ENCODE results near the gene SERPINB2.
"Not testable (repeated sequence)": the region's sequence is repeated elsewhere in the genome, so short reads cannot be mapped to it uniquely, and the experiment has no call there.

The SERPINB2 gene

DNA sequence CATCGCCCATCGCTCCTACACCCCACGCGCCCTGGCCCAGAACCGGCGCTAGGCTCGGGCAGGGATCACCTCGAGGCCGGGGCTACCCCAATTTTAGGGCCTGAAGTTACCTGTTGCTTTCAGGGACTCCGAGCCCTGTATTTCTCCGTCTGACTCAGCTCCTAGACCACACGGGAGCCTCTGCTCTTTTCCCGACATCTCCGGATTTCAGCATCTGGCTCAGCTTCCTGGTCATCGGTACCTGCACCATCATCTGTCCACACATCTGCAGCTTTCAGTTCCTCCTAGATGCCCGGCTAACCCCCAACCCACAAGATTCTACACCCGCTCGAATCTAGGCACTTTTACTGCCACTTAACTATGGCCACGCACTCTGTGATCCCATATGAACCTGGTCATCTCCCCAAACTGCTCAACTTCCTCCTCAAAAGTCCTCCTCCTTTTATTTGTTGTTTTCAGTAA, 49.5 kb downstream of the SERPINB2 start:
- DNase-seq (ENCODE audit: low read depth), result no peak

GRCh38 chr18:63940008-63940407, 52.5 kb downstream of the SERPINB2 start:
- no peak for DNase-seq (ENCODE audit: low read depth)

DNA sequence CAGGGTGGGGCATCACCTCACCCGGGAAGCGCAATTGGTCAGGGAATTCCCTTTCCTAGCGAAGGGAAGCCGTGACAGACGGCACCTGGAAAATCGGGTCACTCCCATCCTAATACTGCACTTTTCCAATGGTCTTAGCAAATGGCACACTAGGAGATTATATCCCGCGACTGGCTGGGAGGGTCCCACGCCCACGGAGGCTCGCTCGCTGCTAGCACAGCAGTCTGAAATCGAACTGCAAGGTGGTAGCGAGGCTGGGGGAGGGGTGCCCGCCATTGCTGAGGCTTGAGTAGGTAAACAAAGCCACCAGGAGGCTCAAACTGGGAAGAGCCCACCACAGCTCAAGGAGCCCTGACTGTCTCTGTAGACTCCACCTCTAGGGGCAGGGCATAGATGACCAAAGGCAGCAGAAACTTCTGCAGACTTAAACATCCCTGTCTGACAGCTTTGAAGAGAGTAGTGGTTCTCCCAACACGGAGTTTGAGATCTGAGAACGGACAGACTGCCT, 53.1 kb downstream of the SERPINB2 start:
- DNase-seq (ENCODE audit: low read depth), result not testable (repeated sequence)

DNA sequence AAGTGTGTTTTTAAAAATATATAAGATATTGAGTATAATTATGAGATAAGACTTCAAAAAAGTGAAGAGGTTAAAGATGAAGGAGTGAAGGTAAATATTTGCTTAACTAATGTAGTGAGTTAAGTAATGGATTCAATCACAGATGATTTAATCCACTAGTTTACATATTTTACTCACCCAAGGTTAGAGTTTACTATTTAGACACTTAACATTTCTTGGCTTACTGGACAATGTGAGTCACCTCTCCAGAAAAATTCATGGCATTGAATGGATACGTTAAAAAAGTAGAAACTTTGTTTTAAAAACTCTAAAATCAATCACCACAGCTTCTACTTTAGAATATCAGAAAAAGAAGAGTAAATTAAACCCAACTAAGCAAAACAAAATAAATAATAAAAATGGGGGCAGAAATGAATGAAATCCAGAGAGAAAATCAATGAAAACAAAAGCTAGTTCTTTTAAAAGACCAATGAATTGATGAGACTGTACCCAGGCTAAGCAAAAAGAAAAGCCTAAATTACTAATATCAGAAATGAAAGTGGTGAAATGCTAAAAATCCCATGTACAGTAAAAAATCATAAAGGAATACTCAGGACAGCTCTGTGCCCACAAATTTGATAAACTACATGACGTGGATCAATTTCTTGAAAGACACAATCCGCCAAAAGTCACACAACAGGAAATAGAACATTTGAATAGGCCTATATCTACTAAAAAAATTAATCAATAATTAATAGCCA, 59.7 kb downstream of the SERPINB2 start:
- no peak for DNase-seq (ENCODE audit: low read depth)

- DNase-seq (ENCODE audit: low read depth), result no peak
These were observed 61.7 kb downstream of the SERPINB2 start, which contains the start of gene HMSD for GRCh38 chr18:63949068-63949737. Gene HMSD, plus strand, starts transcription at chr18:63949301. Its CDS starts 4,155 bp downstream, at chr18:63953456.

DNA sequence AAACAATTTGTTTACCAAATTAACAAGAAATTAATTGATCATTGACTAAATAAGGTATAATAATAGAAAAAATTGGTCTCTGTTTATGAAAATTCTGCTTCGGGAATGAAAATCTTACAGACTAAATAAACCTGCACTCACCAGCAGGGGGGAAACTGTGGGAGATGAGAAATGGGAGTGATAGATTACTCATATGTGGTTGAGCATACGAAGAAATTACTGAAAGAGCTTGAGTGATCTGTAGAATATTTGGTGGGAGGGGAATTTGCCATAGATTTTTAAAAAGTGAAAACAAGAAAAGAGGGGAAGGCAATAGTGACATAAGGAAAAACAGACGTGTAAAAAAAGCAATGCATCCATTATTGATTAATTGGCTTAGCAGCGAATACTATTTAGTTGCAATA, 63.8 kb downstream of the SERPINB2 start:
- no peak for DNase-seq (ENCODE audit: low read depth)
